Activated CD4-positive, alpha-beta memory T cell treated with anti-CD3 and anti-CD28 coated beads for 36 hours (primary cell): ENCODE measurements around the gene CDH5. TPM values are rescaled to one million over a fixed set of nuclear protein-coding genes. Genes with fewer than 3 reads are reported as not detected.

Source experiments
- CTCF ChIA-PET: fragments of 350-600 bp; sonication (Branson Sonifier 250); formaldehyde crosslinking; loops from one replicate; lab custom pipeline; 2021; ENCODE audit warnings: antibody characterized with exemption, inconsistent platforms; lab: Charles Lee
- POLR2A ChIA-PET: fragments of 350-600 bp; sonication (Branson Sonifier 250); formaldehyde crosslinking; loops from one replicate; lab custom pipeline; 2021; ENCODE audit warnings: antibody characterized with exemption; lab: Charles Lee
- DNase-seq: peaks from one replicate; pipeline ENCODE4 v3.0.0-alpha.2; 2020
- H3K27ac Mint-ChIP-seq: one replicate; pipeline ENCODE4 v1.8.0; 2021; ENCODE audit warnings: mixed read lengths
- H3K27me3 Mint-ChIP-seq: one replicate; pipeline ENCODE4 v1.8.0; 2021; ENCODE audit warnings: mixed read lengths
- H3K36me3 Mint-ChIP-seq: one replicate; pipeline ENCODE4 v1.8.0; 2021; ENCODE audit warnings: mixed read lengths
- H3K4me1 Mint-ChIP-seq: one replicate; pipeline ENCODE4 v1.8.0; 2021; ENCODE audit warnings: low read depth, mixed read lengths
- H3K4me3 Mint-ChIP-seq: one replicate; pipeline ENCODE4 v1.8.0; 2021; ENCODE audit warnings: mild to moderate bottlenecking, mixed read lengths
- H3K9me3 Mint-ChIP-seq: one replicate; pipeline ENCODE4 v1.8.0; 2021; ENCODE audit warnings: mixed read lengths
- intact Hi-C: fragments of 100-400 bp; cut with micrococcal nuclease; formaldehyde crosslinking; loops from one replicate; pipeline ENCODE4 v1.15.1; 2023
- total RNA-seq, 2 experiments: library from RNA; stranded (reverse); gene quantifications; one replicate each; pipeline ENCODE4 v1.2.3, GENCODE V29; 2021

CDH5 gene
- total RNA-seq, 2 experiments from 2014 or later = not detected

DNA sequence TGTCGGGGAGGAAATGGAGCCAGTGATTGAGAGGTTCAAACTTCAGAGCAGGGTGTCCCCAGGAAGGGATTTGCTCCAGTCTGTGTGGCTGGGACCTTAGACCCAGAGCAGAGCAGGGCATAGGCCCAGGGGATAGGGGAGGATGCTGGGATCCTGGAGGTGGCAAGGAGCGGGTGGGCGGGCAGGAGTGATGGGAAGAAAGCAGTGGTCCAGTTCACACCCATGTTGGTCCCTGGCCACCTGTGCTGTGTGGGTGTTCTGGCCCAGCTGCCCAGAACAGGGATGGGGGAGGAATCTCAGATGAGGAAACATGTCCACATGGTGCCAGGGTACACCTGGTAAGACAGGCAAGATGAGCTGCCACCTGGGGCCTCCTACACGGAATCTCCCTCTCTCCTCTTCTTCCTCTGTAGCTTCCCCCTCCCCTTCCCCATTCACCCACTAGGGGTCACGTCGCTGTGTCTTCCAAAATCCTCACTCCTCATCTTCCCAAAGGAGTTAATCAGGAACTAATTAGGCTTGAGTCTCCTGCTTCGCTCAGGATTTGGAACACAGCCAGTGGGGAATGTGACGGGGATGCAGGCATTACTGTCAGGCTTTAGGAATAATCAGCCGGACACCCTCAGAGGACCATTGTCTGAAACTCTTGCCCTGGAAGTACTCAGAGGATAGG is 62.9 kb downstream of the CDH5 start:
- H3K36me3 Mint-ChIP-seq = no peaks in the 10 kb centered on the region
- POLR2A ChIA-PET = no interaction called here
- CTCF ChIA-PET = interaction anchor here (1.1 kb wide), 1 partner anchor 15 kb away, joined by 3 read pairs; no protein-coding TSS in a partner anchor
- intact Hi-C loops = no loop called here
- no peaks in the 10 kb centered on the region for H3K9me3 Mint-ChIP-seq
- H3K4me3 Mint-ChIP-seq = no peak overlapping the region
- DNase-seq = no peak
- H3K27ac Mint-ChIP-seq = no peak overlapping the region
- peaks cover 3% of the 10 kb centered on the region for H3K4me1 Mint-ChIP-seq
- peaks cover 51% of the 10 kb centered on the region for H3K27me3 Mint-ChIP-seq

DNA sequence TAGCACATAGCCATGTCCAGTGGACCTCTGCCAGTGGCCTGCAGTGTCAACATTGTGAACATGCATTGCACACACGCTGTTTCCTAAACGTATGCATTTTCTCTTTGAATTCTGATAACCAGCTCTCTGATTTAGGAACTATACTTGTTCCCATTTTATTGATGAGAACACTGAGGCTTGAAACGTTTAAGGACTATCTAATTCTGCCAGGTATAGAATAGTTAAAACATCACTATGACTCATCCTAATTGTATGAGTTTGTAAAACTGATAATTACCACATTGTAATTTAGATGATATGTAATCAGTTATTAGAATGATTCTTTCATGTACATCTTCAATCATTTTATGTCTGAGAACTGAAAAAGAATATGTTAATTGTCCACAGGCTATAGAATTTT is 63.7 kb downstream of the CDH5 start:
- Mint-ChIP-seq H3K27me3 (peaks cover 48% of the 10 kb centered on the region), H3K9me3 (no peaks in the 10 kb centered on the region), H3K4me1 (peaks cover 3% of the 10 kb centered on the region), H3K27ac (no peak overlapping the region), H3K36me3 (no peaks in the 10 kb centered on the region), H3K4me3 (no peak overlapping the region)
- DNase-seq = no peak
- intact Hi-C loops = no loop called here
- ChIA-PET POLR2A (no interaction called here), CTCF (no interaction called here)

DNA sequence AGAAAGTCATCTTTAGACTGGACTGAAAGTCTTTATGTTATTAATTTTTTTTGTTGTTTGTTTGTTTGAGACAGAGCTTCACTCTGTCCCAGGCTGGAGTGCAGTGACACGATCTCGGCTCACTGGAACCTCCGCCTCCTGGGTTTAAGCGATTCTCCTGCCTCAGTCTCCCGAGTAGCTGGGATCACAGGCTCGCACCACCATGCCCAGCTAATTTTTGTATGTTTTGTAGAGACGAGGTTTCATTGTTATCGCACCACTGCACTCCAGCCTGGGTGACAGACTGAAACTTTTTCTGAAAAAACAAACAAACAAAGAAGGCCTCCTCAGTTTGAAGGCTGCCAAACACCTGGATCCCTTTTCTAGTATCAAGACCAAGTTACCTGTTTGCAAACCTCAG is 65.3 kb downstream of the CDH5 start:
- intact Hi-C loops = no loop called here
- no peak for DNase-seq
- H3K4me3 Mint-ChIP-seq = no peak overlapping the region
- no peaks in the 10 kb centered on the region for H3K36me3 Mint-ChIP-seq
- POLR2A ChIA-PET = no interaction called here
- no peak overlapping the region for H3K27ac Mint-ChIP-seq
- H3K9me3 Mint-ChIP-seq = no peaks in the 10 kb centered on the region
- CTCF ChIA-PET = no interaction called here
- no peaks in the 10 kb centered on the region for H3K4me1 Mint-ChIP-seq
- peaks cover 39% of the 10 kb centered on the region for H3K27me3 Mint-ChIP-seq

DNA sequence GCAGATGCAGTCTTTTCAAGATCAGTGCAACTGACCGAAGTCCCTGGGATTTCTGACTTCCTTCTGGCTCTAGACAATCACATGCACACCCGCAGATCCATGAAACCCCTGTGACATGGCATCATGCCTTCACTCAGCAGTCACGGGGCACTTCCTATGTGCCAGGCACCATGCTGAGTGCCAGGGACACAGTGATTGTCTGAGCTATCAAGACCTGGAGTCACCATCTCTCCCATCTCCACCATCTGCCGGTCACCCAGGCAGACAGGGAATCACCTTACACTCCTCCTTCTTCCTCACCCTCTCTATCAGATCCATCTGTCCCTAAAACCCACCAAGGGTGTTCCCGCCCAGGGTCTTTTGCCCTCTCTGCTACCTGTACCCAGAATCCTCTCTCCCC is 65.9 kb downstream of the CDH5 start:
- Mint-ChIP-seq H3K4me3 (no peak overlapping the region), H3K27ac (no peak overlapping the region), H3K36me3 (no peaks in the 10 kb centered on the region), H3K27me3 (peaks cover 39% of the 10 kb centered on the region), H3K4me1 (no peaks in the 10 kb centered on the region), H3K9me3 (no peaks in the 10 kb centered on the region)
- CTCF ChIA-PET = no interaction called here
- POLR2A ChIA-PET = no interaction called here
- DNase-seq = no peak
- intact Hi-C loops = no loop called here

DNA sequence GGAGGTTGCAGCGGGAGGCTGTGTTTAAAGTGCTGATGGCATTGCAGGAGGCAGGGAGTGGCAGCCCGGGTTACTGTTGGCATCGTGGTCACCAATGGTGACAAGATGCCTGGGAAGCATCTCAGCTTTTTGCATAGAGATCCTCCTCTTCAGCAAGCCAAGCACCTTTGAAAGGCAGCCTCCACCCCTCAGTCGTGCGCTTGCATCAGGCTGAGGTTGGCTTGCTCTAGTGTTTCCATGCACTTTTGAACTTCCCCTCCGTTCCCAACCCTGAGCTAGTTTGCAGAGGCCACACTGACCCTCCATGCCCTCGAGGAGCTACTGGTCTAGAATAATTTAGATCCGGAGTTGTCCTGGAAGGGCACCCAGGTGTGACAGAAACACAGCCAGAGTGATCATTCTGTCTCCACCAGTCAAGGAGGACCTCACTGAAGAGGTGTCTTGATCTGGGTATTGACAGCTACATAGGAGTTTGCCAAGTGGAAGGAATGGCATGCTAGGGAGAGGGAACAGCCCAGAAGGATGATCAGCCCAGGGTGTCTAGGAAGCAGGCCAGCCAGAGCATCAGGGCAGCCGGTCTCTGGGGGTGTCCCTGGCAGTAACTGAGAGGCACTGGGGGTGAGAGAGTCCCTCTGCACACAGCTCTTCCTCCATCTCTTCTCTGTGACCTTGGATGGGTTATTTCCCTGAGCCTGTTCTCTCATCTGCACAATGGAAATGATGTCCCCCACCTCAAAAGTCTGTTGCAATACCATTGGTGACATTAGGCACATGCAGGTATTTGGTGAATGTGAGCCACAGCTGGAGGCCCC is 68.3 kb downstream of the CDH5 start:
- H3K9me3 Mint-ChIP-seq = no peaks in the 10 kb centered on the region
- intact Hi-C loops = no loop called here
- H3K4me1 Mint-ChIP-seq = no peaks in the 10 kb centered on the region
- H3K36me3 Mint-ChIP-seq = no peaks in the 10 kb centered on the region
- CTCF ChIA-PET = interaction anchor here (1.1 kb wide), 1 partner anchor 29 kb away, joined by 4 read pairs; no protein-coding TSS in a partner anchor
- POLR2A ChIA-PET = no interaction called here
- H3K27me3 Mint-ChIP-seq = peaks cover 20% of the 10 kb centered on the region
- DNase-seq = no peak
- no peak overlapping the region for H3K27ac Mint-ChIP-seq
- no peak overlapping the region for H3K4me3 Mint-ChIP-seq

DNA sequence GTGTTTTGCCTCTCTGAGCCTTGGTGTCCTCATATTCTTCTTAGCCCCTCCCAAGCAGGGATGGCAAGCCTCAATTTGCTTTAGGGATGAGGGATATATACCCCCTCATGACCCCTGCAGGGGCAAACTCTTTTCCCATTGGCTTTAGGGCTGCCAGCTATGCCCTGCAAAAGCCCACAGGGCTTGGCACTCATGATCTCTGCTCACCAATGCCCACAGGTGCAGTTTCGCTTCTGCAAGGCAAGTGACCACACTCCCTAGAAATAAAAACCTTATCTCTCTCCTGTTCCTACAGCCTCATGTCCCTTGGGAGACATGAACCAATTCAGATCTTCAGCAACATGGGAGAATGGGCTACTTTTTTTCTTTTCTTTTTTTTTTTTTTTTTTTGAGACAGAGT is 69.4 kb downstream of the CDH5 start:
- ChIA-PET POLR2A (no interaction called here), CTCF (no interaction called here)
- DNase-seq = no peak
- Mint-ChIP-seq H3K27me3 (peaks cover 13% of the 10 kb centered on the region), H3K4me1 (no peaks in the 10 kb centered on the region), H3K27ac (no peak overlapping the region), H3K36me3 (no peaks in the 10 kb centered on the region), H3K4me3 (no peak overlapping the region), H3K9me3 (no peaks in the 10 kb centered on the region)
- intact Hi-C loops = no loop called here

DNA sequence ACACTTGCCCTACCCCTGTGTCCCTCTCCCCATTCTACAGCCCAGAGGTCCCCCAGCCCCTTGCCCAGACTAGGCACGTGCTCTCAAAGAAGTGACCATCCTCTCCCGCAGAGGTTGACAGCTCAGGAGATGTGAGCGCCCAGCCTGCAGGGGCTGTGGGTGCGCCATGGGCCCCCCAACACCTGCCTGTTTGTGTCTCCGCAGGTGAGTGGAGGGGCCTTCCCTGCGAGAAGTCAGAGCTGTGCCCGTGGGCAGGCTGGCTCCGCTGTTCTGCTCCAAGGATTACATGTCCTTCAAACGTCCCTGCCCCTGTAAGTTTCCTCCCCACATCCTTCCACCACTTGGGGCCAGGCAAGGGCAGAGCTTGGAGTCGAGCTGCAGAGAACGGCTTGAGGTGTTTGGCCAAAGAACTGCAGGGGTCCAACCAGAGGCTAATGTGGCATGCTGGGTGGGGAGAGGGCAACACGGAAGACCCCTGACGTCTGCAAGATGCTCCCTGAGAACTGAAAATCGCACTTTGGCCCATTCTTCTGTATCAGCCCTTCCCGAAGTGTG is 71.0 kb downstream of the CDH5 start:
- DNase-seq = no peak
- Mint-ChIP-seq H3K4me3 (no peak overlapping the region), H3K9me3 (no peaks in the 10 kb centered on the region), H3K27ac (no peak overlapping the region), H3K36me3 (no peaks in the 10 kb centered on the region), H3K27me3 (peaks cover 8% of the 10 kb centered on the region), H3K4me1 (no peaks in the 10 kb centered on the region)
- intact Hi-C loops = no loop called here
- ChIA-PET POLR2A (no interaction called here), CTCF (no interaction called here)

DNA sequence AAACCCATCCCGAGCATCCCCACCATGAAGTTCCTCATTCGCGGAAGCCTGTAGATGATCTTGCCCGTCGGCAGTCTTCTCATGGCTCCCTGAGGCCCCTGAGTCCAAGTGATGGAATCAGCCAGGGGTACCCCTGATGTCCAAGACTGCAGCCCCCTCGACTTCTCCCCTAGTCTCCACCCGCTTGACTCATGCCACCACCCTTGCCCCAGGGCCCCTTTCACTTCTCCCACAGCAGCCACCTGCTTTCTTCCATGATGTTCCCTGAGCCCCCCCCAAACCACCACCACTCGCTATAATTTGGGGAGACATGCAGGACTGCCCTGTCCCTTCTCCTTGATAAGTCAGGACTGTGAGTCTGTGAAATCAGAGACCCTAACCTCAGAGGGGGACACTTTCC is 72.0 kb downstream of the CDH5 start:
- H3K27ac Mint-ChIP-seq = no peak overlapping the region
- H3K9me3 Mint-ChIP-seq = no peaks in the 10 kb centered on the region

DNA sequence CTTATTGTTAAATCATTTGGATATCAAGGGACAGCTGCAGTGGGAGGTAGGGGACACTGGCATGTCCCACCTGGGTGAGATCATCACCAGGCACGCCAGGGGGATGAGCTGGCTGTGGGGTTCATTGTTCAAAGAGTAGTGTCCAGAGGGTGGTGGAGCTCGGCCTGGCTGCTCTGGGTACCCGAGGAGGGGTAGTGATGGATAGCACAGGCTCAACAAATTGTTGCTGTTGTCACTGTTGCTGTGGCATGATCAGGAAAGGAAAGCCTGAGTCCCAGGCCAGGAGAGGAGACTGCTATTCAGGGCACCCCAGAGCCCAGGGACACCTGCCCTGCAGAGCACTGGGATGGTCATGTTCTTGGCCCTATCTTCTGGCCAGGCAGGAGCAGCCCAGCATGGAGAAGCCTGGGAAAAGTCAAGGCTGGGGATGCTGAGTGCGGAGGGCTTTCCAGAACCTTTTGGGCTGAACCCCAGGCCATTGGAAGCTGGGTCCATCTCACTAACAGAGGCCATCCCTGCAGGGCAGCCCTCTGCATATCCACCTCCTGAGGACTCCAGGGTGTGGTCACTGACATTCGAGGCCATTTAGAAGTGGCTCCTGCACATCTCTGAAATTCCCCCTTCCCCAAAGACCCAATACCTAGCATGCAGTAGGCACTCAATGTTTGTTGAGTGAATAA is 72.7 kb downstream of the CDH5 start:
- Mint-ChIP-seq H3K9me3 (no peaks in the 10 kb centered on the region), H3K36me3 (no peaks in the 10 kb centered on the region), H3K27ac (no peak overlapping the region), H3K27me3 (peaks cover 3% of the 10 kb centered on the region), H3K4me1 (no peaks in the 10 kb centered on the region), H3K4me3 (no peak overlapping the region)
- POLR2A ChIA-PET = no interaction called here
- DNase-seq = no peak
- CTCF ChIA-PET = no interaction called here
- intact Hi-C loops = no loop called here

More for the DNA sequence above, 72.0 kb downstream of the CDH5 start:
- intact Hi-C loops = no loop called here
- CTCF ChIA-PET = no interaction called here
- no peaks in the 10 kb centered on the region for H3K36me3 Mint-ChIP-seq
- no peak for DNase-seq
- H3K27me3 Mint-ChIP-seq = peaks cover 4% of the 10 kb centered on the region
- H3K4me1 Mint-ChIP-seq = no peaks in the 10 kb centered on the region
- POLR2A ChIA-PET = no interaction called here
- no peak overlapping the region for H3K4me3 Mint-ChIP-seq

DNA sequence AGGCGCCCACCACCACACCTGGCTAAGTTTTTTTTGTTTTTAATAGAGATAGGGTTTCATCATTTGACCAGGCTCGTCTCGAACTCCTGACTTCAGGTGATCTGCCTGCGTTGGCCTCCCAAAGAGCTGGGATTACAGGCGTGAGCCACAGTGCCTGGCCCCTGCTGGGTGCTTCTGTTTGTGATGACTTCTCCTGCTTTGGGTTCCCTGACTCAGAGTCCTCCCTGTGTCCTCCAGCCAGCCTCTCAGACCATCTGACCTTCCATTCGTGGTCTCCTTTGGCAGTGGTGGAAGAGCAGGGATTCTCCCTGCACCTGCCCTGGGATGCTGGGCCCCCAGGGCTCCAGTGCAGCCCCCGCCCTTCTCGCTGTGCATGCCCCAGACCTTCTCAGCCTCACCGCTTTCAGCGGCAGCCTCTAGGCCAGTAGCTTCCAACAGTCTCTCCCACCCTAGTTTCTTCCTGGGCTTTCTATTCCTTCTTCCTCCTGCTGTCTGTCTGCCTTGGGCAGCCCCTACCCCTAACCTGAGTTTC is 73.8 kb downstream of the CDH5 start:
- Mint-ChIP-seq H3K4me1 (no peaks in the 10 kb centered on the region), H3K4me3 (no peak overlapping the region), H3K9me3 (no peaks in the 10 kb centered on the region), H3K27ac (no peak overlapping the region), H3K36me3 (no peaks in the 10 kb centered on the region), H3K27me3 (peaks cover 2% of the 10 kb centered on the region)
- DNase-seq = no peak
- POLR2A ChIA-PET = no interaction called here
- intact Hi-C loops = no loop called here
- CTCF ChIA-PET = no interaction called here

DNA sequence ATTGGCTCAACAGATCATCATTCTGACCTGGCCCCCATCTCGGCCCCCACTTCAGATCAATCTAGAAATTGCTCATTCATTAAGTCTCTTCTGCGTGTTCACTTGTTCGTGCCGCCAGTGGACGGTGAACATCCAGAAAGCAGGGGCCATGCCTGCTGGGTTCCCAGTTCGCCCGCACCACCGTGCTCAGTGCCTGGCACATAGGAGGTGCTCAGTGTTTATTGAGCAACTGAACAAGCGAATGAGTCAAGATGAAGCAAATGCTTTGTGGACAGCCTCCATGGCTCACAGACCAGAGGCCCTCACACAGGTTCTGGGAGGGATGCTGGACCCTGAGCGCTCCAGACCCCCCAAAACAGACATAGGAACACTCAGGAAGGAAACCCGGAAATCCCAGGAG is 74.5 kb downstream of the CDH5 start:
- POLR2A ChIA-PET = no interaction called here

More for the DNA sequence above, 74.5 kb downstream of the CDH5 start:
- Mint-ChIP-seq H3K4me3 (no peak overlapping the region), H3K27me3 (peaks cover 5% of the 10 kb centered on the region), H3K36me3 (no peaks in the 10 kb centered on the region), H3K4me1 (no peaks in the 10 kb centered on the region), H3K27ac (no peak overlapping the region), H3K9me3 (no peaks in the 10 kb centered on the region)
- CTCF ChIA-PET = no interaction called here
- intact Hi-C loops = no loop called here
- DNase-seq = no peak
